ENCODE data around the gene RERE.

- TF ChIP-seq CTCF (IDR thresholded peaks at IDR 0.05), result no peak
- TF ChIP-seq POLR2A (IDR thresholded peaks at IDR 0.05), result no peak
Observed at GRCh38 chr1:8578132-8578877, 239.1 kb downstream of the RERE start.

Measured in thyroid gland (tissue), 4 donors.